Stimulated activated CD4-positive, alpha-beta T cell treated with anti-CD3 and anti-CD28 coated beads, Interleukin-12 subunit alpha, Interleukin-12 subunit beta, amount 100 ng/mL, for 24 hours (primary cell): Measurements from ENCODE around the gene SREBF1.

ENCODE experiments used
- DNase-seq, 2 experiments: peaks; one replicate each; pipeline ENCODE4 v3.0.0-alpha.2; 2020; ENCODE audit warnings: low read depth in 2 of 2

The SREBF1 gene

GRCh38 chr17:17763136-17763535 lies 73.7 kb downstream of the SREBF1 start:
- no peak for DNase-seq

DNA sequence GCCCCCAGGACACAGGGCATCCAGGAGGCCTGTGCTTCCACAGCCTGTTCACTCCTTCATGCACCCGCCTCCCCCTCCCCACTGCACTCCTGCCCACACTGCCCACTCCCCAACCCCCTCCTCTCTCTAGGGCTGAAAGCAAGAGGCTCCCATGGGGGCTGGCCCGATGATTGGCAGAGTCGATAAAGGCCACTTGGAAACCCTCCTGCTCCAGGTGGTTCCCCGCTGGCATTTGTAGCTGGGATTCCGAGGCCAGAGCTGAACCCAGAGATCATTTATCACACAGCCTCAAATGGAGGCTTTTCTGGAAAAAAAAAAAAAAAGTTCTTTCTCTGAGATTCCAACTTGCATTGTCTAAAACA lies 74.1 kb downstream of the SREBF1 start:
- no peak for DNase-seq
